Measurements from ENCODE around the gene NR2F1.

NR2F1 gene

GRCh38 chr5:93577854-93578812, 4.9 kb upstream of the NR2F1 start:
- no peak for DNase-seq

DNA sequence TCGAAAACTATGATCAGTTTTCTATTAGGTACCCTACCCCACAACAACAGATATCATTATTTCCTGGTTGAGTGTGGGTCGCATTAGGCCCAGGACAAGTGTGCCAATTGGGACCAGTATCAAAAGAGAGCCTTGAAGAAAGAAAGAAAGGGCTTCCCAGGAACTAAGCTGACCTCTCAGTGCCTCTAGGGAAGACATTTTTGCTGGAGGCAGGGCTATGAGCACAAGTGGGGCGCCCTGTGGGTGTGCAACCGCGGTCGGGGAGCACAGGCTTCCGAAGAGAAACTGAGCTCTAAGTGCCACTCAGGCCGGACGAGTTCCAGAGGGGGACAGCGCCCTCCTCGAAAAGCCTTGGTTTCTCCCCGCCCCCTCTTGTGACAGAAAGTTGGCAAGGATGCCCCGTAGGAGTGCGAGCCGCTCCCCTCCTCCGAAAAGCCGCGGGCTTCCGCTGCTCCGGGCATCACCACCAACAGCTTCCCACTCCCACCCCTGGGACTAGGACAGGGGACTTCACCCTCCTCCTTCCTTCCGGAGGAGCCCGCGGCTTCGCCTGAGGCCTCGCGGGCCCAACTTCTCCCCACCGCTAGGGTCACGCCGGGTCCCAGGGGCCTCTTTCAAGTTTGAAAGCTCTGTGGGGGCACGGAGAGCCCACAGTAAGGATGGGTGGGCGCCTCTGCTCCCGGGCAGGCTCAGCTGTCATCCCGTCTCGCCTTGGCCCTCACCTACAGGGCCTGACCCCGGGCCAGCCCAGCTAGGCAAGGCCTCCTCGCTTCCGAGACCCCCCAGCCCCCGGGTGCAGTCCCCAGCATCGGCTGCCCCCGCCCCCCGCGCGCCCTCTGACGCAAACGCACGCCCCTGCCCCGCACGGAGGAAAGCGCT, 4.0 kb upstream of the NR2F1 start:
- DNase-seq: no peak

GRCh38 chr5:93579692-93580062, 3.3 kb upstream of the NR2F1 start:
- DNase-seq: no peak

- DNase-seq: no peak
These were observed 2.7 kb upstream of the NR2F1 start for GRCh38 chr5:93580063-93580926.

DNA sequence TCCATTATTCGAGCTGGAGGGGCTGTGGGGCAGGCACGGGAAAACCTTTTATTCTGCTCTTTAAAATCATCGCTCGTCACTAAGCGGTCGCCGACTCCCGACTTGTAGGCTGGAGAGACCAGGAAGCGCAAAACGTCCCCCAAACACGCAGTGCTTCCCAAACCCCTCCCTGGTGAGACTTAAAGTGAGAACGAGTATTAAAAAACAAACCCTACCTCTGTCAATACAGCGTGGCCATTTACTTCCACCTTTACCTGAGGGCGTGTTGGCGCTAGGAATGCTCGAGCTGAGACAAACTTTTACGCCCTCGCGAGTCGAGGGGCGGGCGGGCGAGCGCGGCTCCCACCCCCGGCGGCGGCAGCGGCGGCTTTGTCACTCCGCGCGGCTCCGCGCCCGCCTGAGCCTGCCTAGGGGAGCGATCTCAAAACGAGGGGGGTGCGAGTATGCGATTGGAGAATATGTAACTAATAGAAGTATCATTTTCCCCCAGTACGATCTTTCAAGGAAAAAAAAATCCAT, 2.0 kb upstream of the NR2F1 start, which contains the start of gene NR2F1-AS1:
NR2F1-AS1 (minus strand) TSS at position 293 of the 519 bp plus-strand sequence.
- DNase-seq: no peak

DNA sequence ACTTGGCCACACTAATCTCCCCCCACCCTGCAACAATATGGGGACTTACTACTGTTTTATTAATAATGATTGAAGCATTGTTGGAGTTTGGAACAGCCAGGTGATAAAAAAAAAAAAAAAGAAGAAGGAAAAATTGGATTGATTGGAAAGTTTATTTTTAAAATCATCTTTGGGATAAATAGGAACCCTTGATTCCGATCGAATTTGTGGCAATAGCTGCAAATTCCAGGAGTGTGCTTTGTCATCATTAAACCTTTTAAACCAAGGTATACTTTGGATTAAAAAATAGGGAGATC, 907 bp upstream of the NR2F1 start:
- no peak for DNase-seq

GRCh38 chr5:93583439-93583767, 381 bp downstream of the NR2F1 start:
- DNase-seq: no peak

DNA sequence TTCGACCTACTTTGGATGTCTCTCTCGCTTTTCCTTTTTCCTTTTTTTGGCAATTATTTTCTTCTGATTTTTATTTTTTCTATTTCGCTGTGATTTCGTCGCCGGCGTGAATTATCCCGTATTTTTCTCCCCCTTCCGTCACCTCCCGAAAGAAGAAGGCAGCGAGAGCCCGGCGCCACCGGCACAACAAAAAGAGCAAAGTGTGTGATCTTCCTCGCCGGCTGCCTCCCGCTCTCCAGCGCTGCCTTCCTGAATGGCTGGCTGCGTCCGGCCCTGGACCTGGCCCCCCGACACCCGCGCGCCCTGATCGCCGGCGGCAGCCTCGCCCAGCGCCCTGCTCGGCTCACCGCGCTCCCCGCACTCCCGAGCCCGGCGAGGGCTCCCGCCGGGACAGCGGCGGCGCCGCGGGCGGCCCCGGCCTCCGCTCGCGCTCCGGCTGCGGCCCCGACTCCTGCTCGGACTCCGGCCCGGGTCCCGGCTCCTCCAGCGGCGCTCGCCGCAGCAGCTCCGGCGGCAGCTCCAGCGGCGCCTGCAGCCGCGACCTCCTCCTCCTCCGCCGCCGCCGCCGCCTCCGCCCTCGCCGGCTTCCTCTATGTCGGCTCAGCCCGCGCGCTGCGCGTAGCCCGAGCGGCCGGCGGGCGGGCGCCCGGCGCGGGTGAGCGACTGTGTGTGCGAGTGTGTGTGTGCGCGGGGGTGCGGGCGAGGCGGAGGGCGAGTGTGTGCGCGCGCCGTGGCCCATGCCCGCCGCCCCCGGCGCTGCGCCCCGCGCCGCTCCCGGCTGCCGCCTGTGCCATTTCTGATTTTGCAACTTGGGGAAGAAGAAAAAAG, 960 bp downstream of the NR2F1 start:
- no peak for DNase-seq

DNA sequence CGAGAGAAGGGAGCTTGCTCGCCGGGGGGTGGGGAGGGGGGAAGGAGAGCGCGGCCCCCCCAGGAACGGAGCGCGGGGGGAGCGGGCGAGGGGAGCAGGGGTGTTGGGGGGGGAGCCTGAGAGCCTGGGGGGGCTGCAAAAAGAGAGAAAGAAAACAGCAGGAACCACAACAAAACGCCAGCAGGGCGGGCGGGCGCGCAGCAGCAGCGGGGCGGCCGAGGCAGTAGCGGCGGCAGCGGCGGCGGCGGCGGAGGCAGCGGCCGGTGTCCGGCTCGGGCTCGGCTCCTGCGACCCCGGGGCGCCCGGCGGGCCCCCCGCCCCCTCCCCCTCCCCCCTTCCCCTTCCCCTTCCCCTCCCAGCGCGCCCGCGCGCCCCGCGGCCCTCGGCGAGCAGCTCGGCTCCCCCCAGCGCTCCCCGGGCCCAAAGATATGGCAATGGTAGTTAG, 1.6 kb downstream of the NR2F1 start:
- DNase-seq: no peak

DNA sequence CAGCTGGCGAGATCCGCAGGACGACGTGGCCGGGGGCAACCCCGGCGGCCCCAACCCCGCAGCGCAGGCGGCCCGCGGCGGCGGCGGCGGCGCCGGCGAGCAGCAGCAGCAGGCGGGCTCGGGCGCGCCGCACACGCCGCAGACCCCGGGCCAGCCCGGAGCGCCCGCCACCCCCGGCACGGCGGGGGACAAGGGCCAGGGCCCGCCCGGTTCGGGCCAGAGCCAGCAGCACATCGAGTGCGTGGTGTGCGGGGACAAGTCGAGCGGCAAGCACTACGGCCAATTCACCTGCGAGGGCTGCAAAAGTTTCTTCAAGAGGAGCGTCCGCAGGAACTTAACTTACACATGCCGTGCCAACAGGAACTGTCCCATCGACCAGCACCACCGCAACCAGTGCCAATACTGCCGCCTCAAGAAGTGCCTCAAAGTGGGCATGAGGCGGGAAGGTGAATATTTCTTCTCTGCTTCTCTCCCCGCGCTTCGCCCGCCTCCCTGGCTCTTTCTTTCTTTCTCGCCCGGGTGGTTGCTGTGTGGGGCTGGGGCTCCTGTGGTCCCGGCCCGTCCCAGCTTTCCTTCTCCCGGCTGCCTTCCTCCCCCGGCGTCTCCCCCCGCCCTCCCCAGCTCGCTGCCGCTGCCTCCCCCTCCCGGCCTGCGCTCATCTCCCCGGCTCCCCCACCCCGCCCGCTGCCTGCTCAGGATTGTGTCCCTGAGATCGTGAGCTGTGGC, 2.2 kb downstream of the NR2F1 start:
- DNase-seq: no peak

DNA sequence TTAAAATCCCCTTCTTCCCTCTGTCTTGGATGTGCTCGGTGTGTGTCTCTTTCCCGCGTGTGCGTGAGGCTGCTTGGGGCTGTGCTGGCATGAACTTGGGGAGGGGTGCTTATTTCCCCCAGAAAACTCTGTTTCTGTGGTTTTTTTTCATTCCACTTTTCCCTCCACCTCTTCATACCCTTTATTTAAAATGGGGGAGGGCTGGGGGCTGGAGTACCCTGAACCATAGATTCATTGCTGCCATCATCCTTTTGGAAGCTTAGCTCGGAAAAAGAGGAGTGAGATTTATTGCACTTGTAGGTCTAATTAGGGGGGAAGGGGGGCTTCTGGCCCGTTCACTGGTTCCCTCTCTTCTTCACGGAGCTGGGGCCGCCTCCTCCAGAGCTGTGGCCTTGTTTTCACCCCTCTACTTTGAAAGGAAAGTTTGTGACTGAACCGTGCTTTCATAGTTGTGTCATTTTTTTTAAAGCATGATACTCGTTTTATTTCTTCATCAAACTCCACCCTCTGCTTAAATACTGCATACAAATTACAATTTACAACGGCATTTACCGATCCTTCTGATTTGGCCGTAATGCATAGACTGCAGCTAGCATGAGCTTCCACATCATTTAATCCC, 2.9 kb downstream of the NR2F1 start:
- no peak for DNase-seq

- no peak for DNase-seq
These were observed 3.9 kb downstream of the NR2F1 start for GRCh38 chr5:93586736-93587596.

DNA sequence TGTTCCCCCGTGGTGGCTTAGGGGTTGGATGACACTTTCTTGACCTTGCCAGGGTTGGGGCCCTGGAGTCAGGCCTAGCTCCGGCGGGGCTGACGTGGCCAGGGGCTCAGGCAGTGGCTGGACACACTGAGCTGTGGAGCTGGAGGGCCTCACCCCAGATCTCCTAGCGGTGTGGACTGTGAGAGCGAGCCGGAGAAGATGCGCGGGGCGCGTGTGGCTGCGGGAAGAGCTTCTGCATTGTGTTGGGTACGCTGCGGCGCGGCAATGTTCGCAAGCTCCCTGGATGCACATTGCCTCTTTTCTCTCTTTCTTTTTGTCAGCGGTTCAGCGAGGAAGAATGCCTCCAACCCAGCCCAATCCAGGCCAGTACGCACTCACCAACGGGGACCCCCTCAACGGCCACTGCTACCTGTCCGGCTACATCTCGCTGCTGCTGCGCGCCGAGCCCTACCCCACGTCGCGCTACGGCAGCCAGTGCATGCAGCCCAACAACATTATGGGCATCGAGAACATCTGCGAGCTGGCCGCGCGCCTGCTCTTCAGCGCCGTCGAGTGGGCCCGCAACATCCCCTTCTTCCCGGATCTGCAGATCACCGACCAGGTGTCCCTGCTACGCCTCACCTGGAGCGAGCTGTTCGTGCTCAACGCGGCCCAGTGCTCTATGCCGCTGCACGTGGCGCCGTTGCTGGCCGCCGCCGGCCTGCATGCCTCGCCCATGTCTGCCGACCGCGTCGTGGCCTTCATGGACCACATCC, 4.8 kb downstream of the NR2F1 start:
- DNase-seq: no peak

DNA sequence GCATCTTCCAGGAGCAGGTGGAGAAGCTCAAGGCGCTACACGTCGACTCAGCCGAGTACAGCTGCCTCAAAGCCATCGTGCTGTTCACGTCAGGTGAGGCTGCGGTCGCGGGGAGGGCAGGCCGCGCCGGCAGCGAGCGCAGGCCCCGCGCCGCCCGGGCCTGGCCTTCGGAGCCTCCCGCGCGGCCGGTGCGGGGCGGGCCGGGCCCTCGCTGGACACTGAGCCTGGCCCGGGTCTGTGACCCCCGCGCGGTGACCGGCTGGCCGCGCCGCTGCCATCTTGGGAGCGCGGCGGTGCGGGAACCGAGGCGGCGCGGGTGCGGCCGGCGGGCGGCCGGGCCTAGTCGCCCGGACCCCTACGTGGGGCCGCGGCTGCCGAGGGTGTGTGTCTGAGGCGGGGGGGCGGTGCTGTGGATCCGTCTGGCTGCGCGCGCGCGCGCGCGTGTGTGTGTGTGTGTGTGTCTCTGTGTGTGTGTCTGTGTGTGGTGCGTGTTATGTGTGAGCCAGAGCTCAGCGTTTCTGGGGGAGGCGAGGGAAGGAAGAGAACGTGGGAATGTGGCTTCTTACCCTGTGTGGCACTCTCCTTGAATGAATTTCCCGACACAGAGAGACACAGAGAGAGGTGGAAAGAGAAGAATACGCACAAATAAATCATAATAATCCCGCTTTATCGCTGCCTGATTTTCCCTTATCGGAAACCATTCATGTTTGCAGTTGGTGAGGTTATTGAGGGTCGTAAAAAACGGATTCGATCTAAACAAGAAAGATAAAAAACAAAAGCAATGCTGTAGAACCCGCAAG, 5.5 kb downstream of the NR2F1 start:
- DNase-seq: no peak

- DNase-seq: no peak
These were observed 6.3 kb downstream of the NR2F1 start for GRCh38 chr5:93589152-93589828.

- DNase-seq: no peak
These were observed 6.8 kb downstream of the NR2F1 start for GRCh38 chr5:93589829-93590215.

GRCh38 chr5:93590493-93590892, 7.5 kb downstream of the NR2F1 start:
- DNase-seq: no peak

Data from CD4-positive, alpha-beta T cell treated with Interleukin-15 for 1 hour (primary cell).